Left ventricle myocardium superior (tissue), 1 donor: Measurements from ENCODE around the gene SLC17A1. TPM values are rescaled to one million over a fixed set of nuclear protein-coding genes. Genes with fewer than 3 reads are reported as not detected.

Source experiments
- ATAC-seq: fragments of 200-7000 bp; cut with Tn5 transposase; one replicate; pipeline ENCODE4 v1.9.1; 2020; ENCODE audit warnings: mild to moderate bottlenecking, moderate library complexity
- DNase-seq: peaks from one replicate; pipeline ENCODE4 v3.0.0-alpha.2; 2020
- intact Hi-C: fragments of 100-400 bp; cut with micrococcal nuclease; formaldehyde crosslinking; loops from one replicate; pipeline ENCODE4 v1.11.0; 2022
- total RNA-seq: library from RNA; stranded (reverse); fragmentation: NEBNext Ultra II Directional; extraction: Animal tissue kit (Norgen Biotek cat#: 25700); gene quantifications from one replicate; pipeline ENCODE4 v1.2.1, GENCODE V29; 2021
- donor health status: DM: no; HTN: yes; CAD: no; lungs with severe emphysema.

Gene SLC17A1
- total RNA-seq, 1 donor from 2014 or later = not detected

- no peak for DNase-seq
- intact Hi-C loops = no loop called here
- ATAC-seq = no peak
Observed at GRCh38 chr6:25834950-25835349, 3.1 kb upstream of the SLC17A1 start.

- no peak for DNase-seq
- intact Hi-C loops = no loop called here
- no peak for ATAC-seq
Observed at GRCh38 chr6:25833136-25833535, 1.3 kb upstream of the SLC17A1 start.

GRCh38 chr6:25832670-25833069 lies 818 bp upstream of the SLC17A1 start:
- no peak for ATAC-seq
- intact Hi-C loops = no loop called here
- DNase-seq = no peak

GRCh38 chr6:25832307-25832662 lies 433 bp upstream of the SLC17A1 start:
- intact Hi-C loops = no loop called here
- ATAC-seq (no peak), DNase-seq (no peak)

- DNase-seq (no peak), ATAC-seq (no peak)
- intact Hi-C loops = no loop called here
Observed at GRCh38 chr6:25830458-25830857, 1.4 kb downstream of the SLC17A1 start.

- no peak for DNase-seq
- intact Hi-C loops = no loop called here
- no peak for ATAC-seq
Observed at GRCh38 chr6:25829375-25829774, 2.5 kb downstream of the SLC17A1 start.

GRCh38 chr6:25821341-25821740 lies 10.5 kb downstream of the SLC17A1 start:
- no peak for ATAC-seq
- intact Hi-C loops = no loop called here
- no peak for DNase-seq

- DNase-seq = no peak
- ATAC-seq = no peak
- intact Hi-C loops = no loop called here
Observed at GRCh38 chr6:25816252-25816651, 15.6 kb downstream of the SLC17A1 start.

GRCh38 chr6:25815194-25815593 lies 16.7 kb downstream of the SLC17A1 start:
- intact Hi-C loops = no loop called here
- DNase-seq (no peak), ATAC-seq (no peak)

- no peak for DNase-seq
- ATAC-seq = no peak
- intact Hi-C loops = no loop called here
Observed at GRCh38 chr6:25804804-25805203, 27.0 kb downstream of the SLC17A1 start.

GRCh38 chr6:25801436-25801835 lies 30.4 kb downstream of the SLC17A1 start:
- no peak for ATAC-seq
- intact Hi-C loops = no loop called here
- DNase-seq = no peak

- intact Hi-C loops = no loop called here
- DNase-seq (no peak), ATAC-seq (no peak)
Observed at GRCh38 chr6:25794784-25795183, 37.1 kb downstream of the SLC17A1 start.

GRCh38 chr6:25793970-25794369 lies 37.9 kb downstream of the SLC17A1 start:
- intact Hi-C loops = no loop called here
- ATAC-seq (no peak), DNase-seq (no peak)

GRCh38 chr6:25792016-25792415 lies 39.8 kb downstream of the SLC17A1 start:
- intact Hi-C loops = no loop called here

GRCh38 chr6:25789475-25789874 lies 42.4 kb downstream of the SLC17A1 start:
- DNase-seq (no peak), ATAC-seq (no peak)
- intact Hi-C loops = no loop called here

More at GRCh38 chr6:25792016-25792415, 39.8 kb downstream of the SLC17A1 start:
- ATAC-seq = no peak
- no peak for DNase-seq

GRCh38 chr6:25788305-25788922 lies 43.4 kb downstream of the SLC17A1 start:
- DNase-seq = peak; percentile 18
- peak; percentile 44 for ATAC-seq

GRCh38 chr6:25787428-25787827 lies 44.4 kb downstream of the SLC17A1 start:
- ATAC-seq (no peak), DNase-seq (no peak)
- intact Hi-C loops = no loop called here

More at GRCh38 chr6:25788305-25788922, 43.4 kb downstream of the SLC17A1 start:
- intact Hi-C loops = no loop called here

- intact Hi-C loops = no loop called here
- DNase-seq (no peak), ATAC-seq (no peak)
Observed at GRCh38 chr6:25781134-25781533, 50.7 kb downstream of the SLC17A1 start.

- DNase-seq (no peak), ATAC-seq (no peak)
- intact Hi-C loops = no loop called here
Observed at GRCh38 chr6:25777856-25778649, 53.8 kb downstream of the SLC17A1 start.

GRCh38 chr6:25777031-25777430 lies 54.8 kb downstream of the SLC17A1 start:
- ATAC-seq (no peak), DNase-seq (no peak)
- intact Hi-C loops = no loop called here

- ATAC-seq (no peak), DNase-seq (no peak)
- intact Hi-C loops = no loop called here
Observed at GRCh38 chr6:25774120-25774715, 57.6 kb downstream of the SLC17A1 start.
